Activated naive CD8-positive, alpha-beta T cell (primary cell): Measurements from ENCODE around the gene MON1A.

Experiments used
- H3K27ac Mint-ChIP-seq: one replicate; pipeline ENCODE4 v1.8.0; 2021; ENCODE audit warnings: mixed read lengths
- H3K27me3 Mint-ChIP-seq: one replicate; pipeline ENCODE4 v1.8.0; 2021; ENCODE audit warnings: mixed read lengths
- H3K36me3 Mint-ChIP-seq: one replicate; pipeline ENCODE4 v1.8.0; 2021; ENCODE audit warnings: mixed read lengths
- H3K4me1 Mint-ChIP-seq: one replicate; pipeline ENCODE4 v1.8.0; 2021; ENCODE audit warnings: low read depth, mixed read lengths
- H3K4me3 Mint-ChIP-seq: one replicate; pipeline ENCODE4 v1.8.0; 2021; ENCODE audit warnings: mild to moderate bottlenecking, mixed read lengths
- H3K9me3 Mint-ChIP-seq: one replicate; pipeline ENCODE4 v1.8.0; 2021; ENCODE audit warnings: low read depth, mixed read lengths

The MON1A gene

GRCh38 chr3:49859576-49860305, 69.9 kb downstream of the MON1A start:
- H3K27me3 Mint-ChIP-seq: peaks cover 3% of the 10 kb centered on the region
- no peaks in the 10 kb centered on the region for H3K36me3 Mint-ChIP-seq
- H3K9me3 Mint-ChIP-seq: no peaks in the 10 kb centered on the region
- H3K4me3 Mint-ChIP-seq: no peak overlapping the region
- H3K27ac Mint-ChIP-seq: no peak overlapping the region
- H3K4me1 Mint-ChIP-seq: peaks cover 13% of the 10 kb centered on the region
